ENCODE measurements around the gene ZNF385B. TPM values are rescaled to one million over a fixed set of nuclear protein-coding genes. Genes with fewer than 3 reads are reported as not detected.

The ZNF385B gene
- polyA plus RNA-seq, 1 donor from 2014 or later: 0.31 TPM

GRCh38 chr2:179443180-179443579 is 418.2 kb downstream of the ZNF385B start:
- Histone ChIP-seq H3K79me2 (replicated peaks; ENCODE audit: insufficient read depth, low read length) (no peaks in the 10 kb centered on the region), H3K4me3 (ENCODE audit: low read length) (no peak overlapping the region), H4K20me1 (ENCODE audit: insufficient read depth) (no peaks in the 10 kb centered on the region), H3K27ac (ENCODE audit: low read length) (no peak overlapping the region), H3K9me2 (ENCODE audit: insufficient read depth, low read length) (no peaks in the 10 kb centered on the region), H3F3A (ENCODE audit: insufficient read depth, low read length, poor library complexity, severe bottlenecking) (no peaks in the 10 kb centered on the region), H3K27me3 (ENCODE audit: insufficient read depth, low read depth, low read length) (no peaks in the 10 kb centered on the region), H3K36me3 (ENCODE audit: insufficient read depth, low read length) (no peaks in the 10 kb centered on the region), H3K4me2 (ENCODE audit: low read length) (no peak overlapping the region), H3K9ac (ENCODE audit: low read length) (no peak overlapping the region), H2AFZ (ENCODE audit: low read depth, low read length) (no peak overlapping the region), H3K9me3 (ENCODE audit: low read length) (no peaks in the 10 kb centered on the region)
- TF ChIP-seq RAD21 (conservative IDR thresholded peaks at IDR 0.05): no peak
- no peak for TF ChIP-seq POLR2AphosphoS5 (IDR thresholded peaks at IDR 0.05)
- TF ChIP-seq EP300 (conservative IDR thresholded peaks at IDR 0.05; ENCODE audit: poor library complexity, severe bottlenecking): no peak

DNA sequence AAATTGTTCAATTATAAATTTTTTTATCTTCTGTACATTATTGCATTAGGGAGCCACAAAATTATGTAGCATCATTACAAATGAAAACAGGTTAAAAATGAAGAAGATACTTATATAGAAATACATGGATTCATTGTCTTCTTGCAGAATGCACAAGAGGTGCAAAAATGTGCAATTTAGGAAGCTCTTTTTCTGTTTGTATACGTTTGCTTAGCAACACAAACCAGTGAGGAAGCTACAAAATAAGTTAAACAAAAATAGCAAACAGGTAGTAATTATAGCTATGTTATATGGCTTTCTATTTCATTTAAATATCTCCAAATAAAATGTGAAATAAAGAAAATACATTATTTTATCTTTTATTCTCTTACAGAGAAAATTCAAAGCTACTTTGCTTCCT is 419.2 kb downstream of the ZNF385B start:
- H3K9me2 ChIP-seq (ENCODE audit: insufficient read depth, low read length): no peaks in the 10 kb centered on the region
- no peak overlapping the region for H3K27ac ChIP-seq (ENCODE audit: low read length)
- no peak overlapping the region for H3K4me3 ChIP-seq (ENCODE audit: low read length)
- H3K79me2 ChIP-seq (replicated peaks; ENCODE audit: insufficient read depth, low read length): no peaks in the 10 kb centered on the region
- TF ChIP-seq, protein P1, sequence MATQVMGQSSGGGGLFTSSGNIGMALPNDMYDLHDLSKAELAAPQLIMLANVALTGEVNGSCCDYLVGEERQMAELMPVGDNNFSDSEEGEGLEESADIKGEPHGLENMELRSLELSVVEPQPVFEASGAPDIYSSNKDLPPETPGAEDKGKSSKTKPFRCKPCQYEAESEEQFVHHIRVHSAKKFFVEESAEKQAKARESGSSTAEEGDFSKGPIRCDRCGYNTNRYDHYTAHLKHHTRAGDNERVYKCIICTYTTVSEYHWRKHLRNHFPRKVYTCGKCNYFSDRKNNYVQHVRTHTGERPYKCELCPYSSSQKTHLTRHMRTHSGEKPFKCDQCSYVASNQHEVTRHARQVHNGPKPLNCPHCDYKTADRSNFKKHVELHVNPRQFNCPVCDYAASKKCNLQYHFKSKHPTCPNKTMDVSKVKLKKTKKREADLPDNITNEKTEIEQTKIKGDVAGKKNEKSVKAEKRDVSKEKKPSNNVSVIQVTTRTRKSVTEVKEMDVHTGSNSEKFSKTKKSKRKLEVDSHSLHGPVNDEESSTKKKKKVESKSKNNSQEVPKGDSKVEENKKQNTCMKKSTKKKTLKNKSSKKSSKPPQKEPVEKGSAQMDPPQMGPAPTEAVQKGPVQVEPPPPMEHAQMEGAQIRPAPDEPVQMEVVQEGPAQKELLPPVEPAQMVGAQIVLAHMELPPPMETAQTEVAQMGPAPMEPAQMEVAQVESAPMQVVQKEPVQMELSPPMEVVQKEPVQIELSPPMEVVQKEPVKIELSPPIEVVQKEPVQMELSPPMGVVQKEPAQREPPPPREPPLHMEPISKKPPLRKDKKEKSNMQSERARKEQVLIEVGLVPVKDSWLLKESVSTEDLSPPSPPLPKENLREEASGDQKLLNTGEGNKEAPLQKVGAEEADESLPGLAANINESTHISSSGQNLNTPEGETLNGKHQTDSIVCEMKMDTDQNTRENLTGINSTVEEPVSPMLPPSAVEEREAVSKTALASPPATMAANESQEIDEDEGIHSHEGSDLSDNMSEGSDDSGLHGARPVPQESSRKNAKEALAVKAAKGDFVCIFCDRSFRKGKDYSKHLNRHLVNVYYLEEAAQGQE (IDR thresholded peaks at IDR 0.05; ENCODE audit: borderline replicate concordance): no peak
- TF ChIP-seq EZH2 (IDR thresholded peaks at IDR 0.05; ENCODE audit: borderline replicate concordance, insufficient read depth, low read length, poor library complexity, severe bottlenecking) (no peak), TAF1 (IDR thresholded peaks at IDR 0.05; ENCODE audit: low read depth) (no peak), SMC3 (conservative IDR thresholded peaks at IDR 0.05; ENCODE audit: poor library complexity) (no peak), EP300 (conservative IDR thresholded peaks at IDR 0.05; ENCODE audit: poor library complexity, severe bottlenecking) (no peak), POLR2AphosphoS5 (IDR thresholded peaks at IDR 0.05) (no peak), MXI1 (conservative IDR thresholded peaks at IDR 0.05; ENCODE audit: poor library complexity, severe bottlenecking) (no peak), RAD21 (conservative IDR thresholded peaks at IDR 0.05) (no peak)
- TF ChIP-seq, protein P2, sequence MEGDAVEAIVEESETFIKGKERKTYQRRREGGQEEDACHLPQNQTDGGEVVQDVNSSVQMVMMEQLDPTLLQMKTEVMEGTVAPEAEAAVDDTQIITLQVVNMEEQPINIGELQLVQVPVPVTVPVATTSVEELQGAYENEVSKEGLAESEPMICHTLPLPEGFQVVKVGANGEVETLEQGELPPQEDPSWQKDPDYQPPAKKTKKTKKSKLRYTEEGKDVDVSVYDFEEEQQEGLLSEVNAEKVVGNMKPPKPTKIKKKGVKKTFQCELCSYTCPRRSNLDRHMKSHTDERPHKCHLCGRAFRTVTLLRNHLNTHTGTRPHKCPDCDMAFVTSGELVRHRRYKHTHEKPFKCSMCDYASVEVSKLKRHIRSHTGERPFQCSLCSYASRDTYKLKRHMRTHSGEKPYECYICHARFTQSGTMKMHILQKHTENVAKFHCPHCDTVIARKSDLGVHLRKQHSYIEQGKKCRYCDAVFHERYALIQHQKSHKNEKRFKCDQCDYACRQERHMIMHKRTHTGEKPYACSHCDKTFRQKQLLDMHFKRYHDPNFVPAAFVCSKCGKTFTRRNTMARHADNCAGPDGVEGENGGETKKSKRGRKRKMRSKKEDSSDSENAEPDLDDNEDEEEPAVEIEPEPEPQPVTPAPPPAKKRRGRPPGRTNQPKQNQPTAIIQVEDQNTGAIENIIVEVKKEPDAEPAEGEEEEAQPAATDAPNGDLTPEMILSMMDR (IDR thresholded peaks at IDR 0.05; ENCODE audit: poor library complexity, severe bottlenecking): no peak
- no peaks in the 10 kb centered on the region for H4K20me1 ChIP-seq (ENCODE audit: insufficient read depth)
- no peak overlapping the region for H3K4me2 ChIP-seq (ENCODE audit: low read length)
- no peak overlapping the region for H3K9ac ChIP-seq (ENCODE audit: low read length)
- H3K9me3 ChIP-seq (ENCODE audit: low read length): no peaks in the 10 kb centered on the region
- no peaks in the 10 kb centered on the region for H3K27me3 ChIP-seq (ENCODE audit: insufficient read depth, low read depth, low read length)
- no peaks in the 10 kb centered on the region for H3K36me3 ChIP-seq (ENCODE audit: insufficient read depth, low read length)
- no peak overlapping the region for H2AFZ ChIP-seq (ENCODE audit: low read depth, low read length)
- no peaks in the 10 kb centered on the region for H3F3A ChIP-seq (ENCODE audit: insufficient read depth, low read length, poor library complexity, severe bottlenecking)

GRCh38 chr2:179441551-179441950 is 419.9 kb downstream of the ZNF385B start:
- Histone ChIP-seq H3K27ac (ENCODE audit: low read length) (no peak overlapping the region), H3K79me2 (replicated peaks; ENCODE audit: insufficient read depth, low read length) (no peaks in the 10 kb centered on the region), H3K27me3 (ENCODE audit: insufficient read depth, low read depth, low read length) (no peaks in the 10 kb centered on the region), H2AFZ (ENCODE audit: low read depth, low read length) (no peak overlapping the region), H3K4me3 (ENCODE audit: low read length) (no peak overlapping the region), H3K4me2 (ENCODE audit: low read length) (no peak overlapping the region), H3K36me3 (ENCODE audit: insufficient read depth, low read length) (no peaks in the 10 kb centered on the region), H3K9ac (ENCODE audit: low read length) (no peak overlapping the region), H3K9me3 (ENCODE audit: low read length) (no peaks in the 10 kb centered on the region), H3F3A (ENCODE audit: insufficient read depth, low read length, poor library complexity, severe bottlenecking) (no peaks in the 10 kb centered on the region), H3K9me2 (ENCODE audit: insufficient read depth, low read length) (no peaks in the 10 kb centered on the region), H4K20me1 (ENCODE audit: insufficient read depth) (no peaks in the 10 kb centered on the region)
- TF ChIP-seq EZH2 (IDR thresholded peaks at IDR 0.05; ENCODE audit: borderline replicate concordance, insufficient read depth, low read length, poor library complexity, severe bottlenecking): no peak
- TF ChIP-seq MXI1 (conservative IDR thresholded peaks at IDR 0.05; ENCODE audit: poor library complexity, severe bottlenecking): no peak
- TF ChIP-seq SMC3 (conservative IDR thresholded peaks at IDR 0.05; ENCODE audit: poor library complexity): no peak
- no peak for TF ChIP-seq TAF1 (IDR thresholded peaks at IDR 0.05; ENCODE audit: low read depth)
- no peak for TF ChIP-seq EP300 (conservative IDR thresholded peaks at IDR 0.05; ENCODE audit: poor library complexity, severe bottlenecking)
- TF ChIP-seq, protein P2 (IDR thresholded peaks at IDR 0.05; ENCODE audit: poor library complexity, severe bottlenecking): no peak
- TF ChIP-seq, protein P1 (IDR thresholded peaks at IDR 0.05; ENCODE audit: borderline replicate concordance): no peak
- TF ChIP-seq POLR2AphosphoS5 (IDR thresholded peaks at IDR 0.05): no peak
- no peak for TF ChIP-seq RAD21 (conservative IDR thresholded peaks at IDR 0.05)

Data from neural cell (in vitro differentiated cells).